COLO829 (cell line): ENCODE results near the gene TMEM88.
"Not testable (repeated sequence)": the region's sequence is repeated elsewhere in the genome, so short reads cannot be mapped to it uniquely, and the experiment has no call there.

Source experiments
- DNase-seq: peaks from one replicate; pipeline ENCODE4 v3.0.0; 2012; ENCODE audit warnings: low spot score

Gene TMEM88, protein sequence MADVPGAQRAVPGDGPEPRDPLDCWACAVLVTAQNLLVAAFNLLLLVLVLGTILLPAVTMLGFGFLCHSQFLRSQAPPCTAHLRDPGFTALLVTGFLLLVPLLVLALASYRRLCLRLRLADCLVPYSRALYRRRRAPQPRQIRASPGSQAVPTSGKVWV

GRCh38 chr17:7854851-7855659, at the start of gene TMEM88:
TSS of gene TMEM88 (plus strand) at chr17:7855066. CDS start at chr17:7855075, 9 bp downstream.
- DNase-seq: no peak

DNA sequence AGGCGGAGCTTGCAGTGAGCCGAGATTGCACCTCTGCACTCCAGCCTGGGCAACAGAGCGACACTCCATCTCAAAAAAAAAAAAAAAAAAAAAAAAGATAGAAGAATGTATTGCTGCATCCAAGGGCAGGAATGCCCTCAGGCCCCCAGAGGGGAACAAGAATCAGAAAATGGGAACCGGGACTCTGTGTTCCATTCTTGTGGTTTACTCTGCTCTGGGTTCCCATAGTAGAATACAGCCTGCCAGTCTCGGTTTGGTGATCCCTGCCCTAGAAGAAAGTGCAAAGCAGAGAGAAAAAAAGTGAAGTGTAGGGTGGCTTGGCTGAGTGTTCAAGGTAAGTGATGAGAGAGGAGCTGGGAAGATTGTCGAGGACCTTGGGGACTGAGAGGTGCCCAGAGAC, 48.3 kb upstream of the TMEM88 start:
- DNase-seq: no peak

DNA sequence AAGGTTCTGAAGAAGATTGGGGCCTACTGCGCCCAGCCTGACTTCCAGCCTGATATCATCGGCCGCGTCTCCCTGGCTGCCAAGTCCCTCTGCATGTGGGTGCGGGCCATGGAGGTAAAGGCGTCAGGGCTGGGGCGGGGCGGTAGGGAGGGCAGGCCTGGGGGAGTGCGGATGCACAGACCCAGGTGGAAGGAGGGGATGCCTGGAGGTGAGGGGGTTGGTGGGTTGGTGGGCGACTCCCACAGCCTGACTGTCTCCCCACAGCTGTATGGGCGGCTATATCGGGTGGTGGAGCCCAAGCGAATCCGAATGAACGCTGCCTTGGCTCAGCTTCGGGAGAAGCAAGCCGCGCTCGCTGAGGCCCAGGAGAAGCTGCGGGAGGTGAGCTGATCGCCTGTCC, 47.7 kb upstream of the TMEM88 start:
- DNase-seq: no peak

GRCh38 chr17:7809086-7809790, 45.6 kb upstream of the TMEM88 start:
- no peak for DNase-seq

GRCh38 chr17:7809791-7810343, 45.0 kb upstream of the TMEM88 start:
- not testable (repeated sequence) for DNase-seq

- DNase-seq: no peak
Measured at GRCh38 chr17:7811251-7811650, 43.6 kb upstream of the TMEM88 start.

DNA sequence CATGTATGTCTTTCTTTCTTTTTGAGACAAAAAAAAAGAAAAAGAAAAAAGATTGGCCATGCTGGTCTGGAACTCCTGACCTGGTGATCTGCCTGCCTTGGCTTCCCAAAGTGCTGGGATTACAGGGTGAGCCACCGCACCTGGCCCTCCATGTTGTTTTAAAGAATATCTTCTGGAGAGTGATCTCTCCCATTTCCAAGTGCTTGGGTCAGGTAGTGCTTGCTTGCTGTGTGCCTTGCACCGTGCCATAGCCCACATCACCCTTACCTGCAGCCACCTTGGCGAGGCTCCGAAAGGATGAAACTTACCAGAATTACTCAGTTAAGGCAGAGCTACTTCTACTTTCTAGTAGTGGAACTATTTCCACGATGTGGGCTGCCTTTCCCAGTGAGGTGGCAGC, 39.9 kb upstream of the TMEM88 start:
- no peak for DNase-seq

GRCh38 chr17:7816926-7817642, 37.8 kb upstream of the TMEM88 start:
- DNase-seq: no peak

DNA sequence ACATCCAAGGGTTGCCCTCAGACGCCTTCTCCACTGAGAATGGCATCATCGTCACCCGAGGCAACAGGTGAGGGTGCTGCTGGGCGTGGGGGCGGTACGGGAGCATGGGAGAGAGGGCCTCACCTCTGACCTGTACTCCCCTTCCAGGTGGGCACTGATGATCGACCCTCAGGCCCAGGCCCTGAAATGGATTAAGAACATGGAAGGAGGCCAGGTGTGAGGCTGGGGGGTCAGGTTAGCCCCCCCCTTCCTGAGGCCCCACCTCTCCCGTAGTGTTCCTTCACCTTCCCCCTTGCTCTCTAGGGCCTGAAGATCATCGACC, 37.3 kb upstream of the TMEM88 start:
- DNase-seq: no peak

GRCh38 chr17:7818026-7818425, 36.8 kb upstream of the TMEM88 start:
- no peak for DNase-seq

DNA sequence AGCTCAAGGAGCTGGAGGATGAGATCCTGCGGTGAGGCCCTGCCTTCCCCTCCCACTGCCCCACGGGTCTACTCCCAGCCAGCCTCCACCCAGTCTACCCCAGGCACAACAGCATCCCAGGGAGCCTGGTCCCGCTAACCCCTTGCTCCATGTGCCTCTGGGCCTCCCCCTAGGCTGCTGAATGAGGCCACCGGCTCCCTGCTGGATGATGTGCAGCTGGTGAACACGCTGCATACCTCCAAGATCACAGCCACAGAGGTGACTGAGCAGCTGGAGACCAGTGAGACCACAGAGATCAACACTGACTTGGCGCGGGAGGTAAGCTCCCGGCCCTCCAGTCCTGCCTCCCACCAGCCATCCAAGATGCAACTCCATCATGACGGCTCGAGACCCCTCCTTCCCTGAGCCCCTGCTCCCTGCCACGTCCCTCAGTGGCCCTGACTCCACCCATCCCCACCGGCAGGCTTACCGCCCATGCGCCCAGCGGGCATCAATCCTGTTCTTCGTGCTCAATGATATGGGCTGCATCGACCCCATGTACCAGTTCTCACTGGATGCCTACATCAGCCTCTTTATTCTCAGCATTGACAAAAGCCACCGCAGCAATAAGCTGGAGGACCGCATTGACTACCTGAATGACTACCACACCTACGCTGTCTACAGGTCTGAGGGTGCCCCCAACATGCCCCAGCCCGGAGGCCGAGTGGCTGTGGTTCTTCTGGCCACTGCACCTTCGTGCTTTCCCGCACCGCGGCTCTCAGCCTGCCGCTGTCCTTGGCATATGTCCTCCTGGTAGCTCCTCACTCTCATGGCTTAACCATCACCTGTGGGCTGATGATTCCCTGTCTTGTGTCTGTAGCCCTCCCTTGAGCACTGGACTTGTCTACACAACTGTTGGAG, 35.9 kb upstream of the TMEM88 start:
- DNase-seq: no peak

GRCh38 chr17:7820231-7820630, 34.6 kb upstream of the TMEM88 start:
- no peak for DNase-seq

DNA sequence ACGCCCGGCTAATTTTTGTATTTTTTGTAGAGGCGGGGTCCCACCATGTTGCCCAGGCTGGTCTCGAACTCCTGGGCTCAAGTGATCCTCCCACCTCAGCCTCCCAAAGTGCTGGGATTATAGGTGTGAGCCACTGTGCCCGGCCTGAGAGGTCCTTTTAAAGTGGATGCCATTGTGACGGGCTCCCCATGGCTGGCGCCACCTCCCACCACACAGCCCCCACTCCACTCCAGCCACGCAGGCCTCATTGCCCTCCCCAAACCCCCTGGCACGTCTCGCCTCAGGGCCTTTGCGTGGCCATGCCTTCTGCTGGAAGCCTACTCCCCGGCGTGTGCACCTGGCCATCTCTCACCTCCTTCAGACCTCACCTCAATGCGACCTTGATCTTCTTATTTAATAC, 32.7 kb upstream of the TMEM88 start:
- DNase-seq: no peak

- no peak for DNase-seq
Measured at GRCh38 chr17:7823581-7824001, 31.3 kb upstream of the TMEM88 start.

GRCh38 chr17:7824021-7824924, 30.6 kb upstream of the TMEM88 start:
- no peak for DNase-seq

DNA sequence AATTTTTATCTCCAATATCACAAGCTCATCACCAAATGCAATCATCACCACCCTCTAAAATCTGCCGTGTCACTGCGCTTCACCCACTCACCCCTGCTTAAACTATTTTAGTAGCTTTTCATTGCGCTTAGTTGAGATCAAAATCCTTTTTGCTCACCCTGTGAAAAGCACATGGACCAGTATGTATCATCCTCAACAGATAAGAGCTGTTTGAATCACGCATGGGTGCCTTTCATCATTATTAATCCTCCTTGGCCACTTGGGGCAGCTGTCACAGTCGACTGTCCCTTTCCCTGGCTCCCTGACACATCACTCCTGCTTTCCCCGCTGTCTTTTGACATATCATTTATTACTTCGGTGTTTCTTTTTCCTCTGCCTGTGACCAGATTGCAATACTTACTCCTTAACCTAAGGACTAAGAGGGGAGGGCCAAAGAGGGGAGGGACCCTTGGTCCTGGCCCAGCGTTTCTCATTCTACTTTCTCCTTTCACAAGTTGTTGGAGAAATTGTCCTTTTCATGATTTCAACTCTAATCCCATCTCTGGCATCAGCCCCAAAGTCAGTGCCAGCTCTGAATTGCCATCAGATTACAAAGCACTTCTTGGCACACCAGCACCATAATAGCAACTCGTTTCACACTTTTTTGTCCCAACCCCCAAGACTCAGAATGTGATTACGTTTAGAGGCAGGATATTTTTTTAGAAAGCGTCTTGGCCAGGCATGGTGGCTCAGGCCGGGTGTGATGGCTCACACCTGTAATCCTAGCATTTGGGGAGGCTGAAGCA, 29.5 kb upstream of the TMEM88 start:
- DNase-seq: no peak

- no peak for DNase-seq
Measured at GRCh38 chr17:7830616-7831015, 24.2 kb upstream of the TMEM88 start.

DNA sequence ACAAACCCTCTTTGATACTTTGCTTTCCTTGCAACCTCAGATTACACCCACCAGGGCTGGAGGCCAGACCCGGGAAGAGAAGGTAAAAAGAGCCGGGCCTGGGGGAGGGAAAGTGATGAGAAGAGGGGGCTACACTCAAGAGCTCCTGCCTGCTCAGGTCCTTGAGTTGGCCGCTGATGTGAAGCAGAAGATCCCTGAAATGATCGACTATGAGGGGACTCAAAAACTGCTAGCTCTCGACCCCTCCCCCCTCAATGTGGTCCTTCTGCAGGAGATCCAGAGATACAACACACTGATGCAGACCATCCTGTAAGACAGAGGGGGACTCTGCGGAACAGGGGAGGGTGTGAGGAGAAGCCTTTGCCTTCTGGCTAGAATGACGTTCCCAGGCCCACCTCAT, 23.6 kb upstream of the TMEM88 start:
- DNase-seq: no peak

DNA sequence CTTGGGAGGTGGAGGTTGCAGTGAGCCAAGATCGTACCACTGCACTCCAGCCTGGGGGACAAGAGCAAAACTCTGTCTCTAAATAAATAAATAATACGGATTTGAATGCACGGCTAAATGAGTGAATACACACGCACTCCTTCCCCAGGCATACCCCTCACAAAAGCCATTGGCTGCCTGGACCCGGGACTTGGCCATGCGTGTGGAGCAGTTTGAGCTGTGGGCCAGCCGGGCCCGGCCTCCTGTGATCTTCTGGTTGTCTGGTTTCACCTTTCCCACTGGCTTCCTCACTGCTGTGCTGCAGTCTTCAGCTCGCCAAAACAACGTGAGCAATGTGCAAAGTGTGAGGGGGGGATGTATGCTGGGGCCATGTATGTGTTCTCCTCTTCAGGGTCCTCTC, 22.4 kb upstream of the TMEM88 start:
- no peak for DNase-seq
